GM18511 (cell line): ENCODE results near the gene EEPD1.
A peak's percentile ranks its signal among the peaks of the same experiment; 100 is the strongest.

Source experiments
- ATAC-seq: cut with Tn5 transposase; IDR thresholded peaks from one replicate; pipeline ENCODE4 v1.9.1; 2021; ENCODE audit warnings: mild to moderate bottlenecking, moderate library complexity; ENCODE audit not compliant: unreplicated experiment

The EEPD1 gene

DNA sequence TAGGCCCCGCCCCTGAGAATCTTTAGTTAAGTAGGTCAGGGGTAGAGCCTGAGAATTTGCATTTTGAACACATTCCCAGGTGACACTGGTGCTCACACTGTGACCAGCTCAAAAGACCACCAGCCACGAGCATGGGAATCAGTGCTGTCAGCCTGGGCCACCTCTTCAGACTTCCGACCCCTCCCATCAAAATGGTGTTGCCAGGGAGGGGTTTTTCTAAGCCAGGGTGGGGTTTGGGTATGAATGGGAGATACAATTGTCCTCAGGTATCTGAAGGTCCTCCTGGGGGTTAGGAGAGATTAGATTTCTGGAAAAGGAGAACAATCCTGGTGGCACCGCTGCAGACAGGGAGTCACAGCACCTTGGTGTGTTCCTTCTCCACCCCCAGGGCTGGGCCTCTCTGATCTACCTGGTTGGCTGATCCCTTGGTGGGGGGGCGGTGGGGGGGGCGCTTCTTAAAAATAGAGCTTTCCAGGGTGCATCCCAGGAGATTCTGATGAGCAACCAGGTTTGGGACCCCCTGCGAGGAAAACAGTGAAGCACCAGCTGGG is 125.1 kb downstream of the EEPD1 start:
- ATAC-seq, result no peak

DNA sequence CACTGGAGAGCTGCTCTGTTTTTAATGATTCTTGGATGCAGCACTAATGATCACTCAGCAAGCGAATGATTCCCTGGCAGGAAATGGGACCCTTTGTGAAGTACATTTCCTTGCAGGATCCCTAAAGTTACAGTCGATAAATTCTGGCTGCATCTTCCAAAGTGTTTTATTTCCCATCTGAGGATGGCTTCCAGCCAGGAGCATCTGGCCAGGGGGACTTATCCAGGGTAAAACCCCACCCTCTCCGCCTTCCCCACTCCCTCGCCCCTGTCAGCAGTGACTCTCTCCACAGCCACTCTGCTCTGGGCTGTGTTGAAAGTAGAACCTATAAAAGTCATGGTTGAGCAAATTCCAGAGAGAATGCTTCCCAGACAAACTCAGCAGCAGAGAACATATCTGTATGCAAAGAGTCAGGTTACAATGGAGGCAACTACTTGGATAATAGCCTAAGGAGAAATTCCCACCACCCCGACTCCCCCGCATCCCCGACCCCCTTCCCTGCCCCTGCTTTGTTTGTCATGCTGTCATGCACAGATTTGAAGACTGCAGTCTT is 125.6 kb downstream of the EEPD1 start:
- no peak for ATAC-seq

DNA sequence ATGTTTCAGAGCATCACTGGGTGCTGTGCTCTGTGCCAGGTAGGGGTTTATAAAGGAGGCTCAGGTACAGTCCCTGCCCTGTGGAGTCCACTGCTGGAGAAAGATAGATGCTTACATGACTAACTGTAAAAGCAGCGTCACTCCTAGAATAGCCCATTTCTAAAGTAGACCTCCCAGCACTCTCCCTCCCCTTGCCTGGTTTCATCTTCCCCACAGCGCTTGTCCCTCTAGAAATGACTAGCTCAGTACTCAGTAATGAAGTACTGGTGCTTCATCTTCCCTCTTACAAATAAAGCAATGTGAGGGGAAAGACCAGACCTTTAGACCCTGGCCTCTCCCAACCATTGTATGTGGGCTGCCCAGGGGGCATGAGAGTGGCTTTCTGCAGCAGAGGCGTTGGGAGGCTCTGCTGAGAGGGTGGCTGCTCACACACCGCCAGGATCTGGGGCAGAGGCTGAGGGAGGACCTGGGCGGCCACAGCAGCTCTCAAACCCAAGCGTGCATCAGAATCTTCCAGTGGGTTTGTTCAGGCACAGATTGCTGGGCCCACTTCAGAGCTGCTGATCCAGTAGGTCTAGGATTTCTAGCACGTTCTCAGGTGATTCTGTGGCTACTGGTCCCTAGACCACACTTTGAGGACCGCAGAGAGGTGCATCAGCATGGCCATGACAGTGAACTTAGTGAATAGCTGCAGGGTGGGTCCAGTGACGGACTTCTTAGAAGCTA is 126.3 kb downstream of the EEPD1 start:
- peak; percentile 79 for ATAC-seq

DNA sequence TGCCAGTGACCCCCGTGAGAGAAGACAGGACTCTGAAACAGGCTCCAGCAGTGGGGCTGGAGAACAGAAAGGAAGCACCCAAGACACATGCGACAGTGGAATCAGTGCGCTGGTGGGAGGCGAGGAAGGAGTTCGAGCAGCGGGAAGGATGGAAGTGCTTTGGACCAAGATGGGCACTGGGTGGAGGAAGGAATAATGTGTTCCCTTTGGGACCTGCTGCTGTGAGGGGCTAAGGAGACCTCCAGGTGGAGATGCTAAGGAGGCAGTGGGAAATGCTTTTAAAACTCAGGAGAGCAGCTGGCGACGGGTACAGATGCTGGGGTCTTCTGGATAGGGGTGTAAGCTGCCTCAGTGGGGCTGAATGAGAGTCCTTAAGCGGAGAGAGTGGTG is 126.9 kb downstream of the EEPD1 start:
- no peak for ATAC-seq

DNA sequence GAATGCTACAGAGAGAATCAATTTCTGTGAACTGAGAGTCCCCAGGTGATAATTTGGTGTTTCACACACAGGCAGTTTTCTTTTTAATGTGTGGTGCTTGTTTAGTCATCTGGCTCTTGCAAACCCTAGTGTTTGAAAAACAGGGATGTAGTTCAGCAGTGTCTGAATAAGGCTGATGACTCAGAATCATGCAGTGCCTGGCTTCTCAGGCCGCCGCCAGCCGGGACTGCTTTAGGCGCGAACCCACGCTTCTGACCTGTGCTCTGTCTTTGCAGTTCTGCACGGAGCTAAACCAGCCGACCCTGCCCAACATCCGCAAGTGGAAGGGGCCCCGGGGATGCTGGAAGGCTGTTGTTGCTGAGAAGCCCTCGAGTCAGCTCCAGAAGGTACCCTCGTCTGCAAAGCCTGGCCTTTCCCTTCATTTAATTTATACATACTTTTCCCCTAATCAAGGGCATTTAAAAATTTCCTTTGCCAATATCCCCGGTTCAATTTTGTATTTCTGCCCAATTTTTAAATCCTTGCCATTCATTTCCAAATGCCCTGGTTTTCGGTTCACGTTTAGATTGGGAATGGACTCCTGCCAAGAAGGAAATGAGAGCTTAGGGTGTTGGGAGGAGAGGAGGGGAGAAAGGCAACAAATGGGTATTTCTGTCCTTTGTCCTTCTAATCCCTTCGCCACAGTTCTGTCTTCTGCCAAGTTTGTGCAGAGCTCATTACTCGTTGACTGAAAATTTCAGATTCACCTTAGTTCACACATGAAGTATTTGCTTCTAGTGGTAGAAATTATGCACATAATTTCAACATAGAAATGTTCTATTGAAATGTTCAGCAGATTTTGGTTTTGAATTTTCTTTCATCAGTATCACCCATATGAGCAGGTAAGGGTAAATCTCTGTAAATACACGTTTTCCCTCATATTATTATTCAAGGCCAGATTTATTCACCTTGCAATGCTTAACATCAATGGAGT is 128.1 kb downstream of the EEPD1 start:
- ATAC-seq, result peak; percentile 23

DNA sequence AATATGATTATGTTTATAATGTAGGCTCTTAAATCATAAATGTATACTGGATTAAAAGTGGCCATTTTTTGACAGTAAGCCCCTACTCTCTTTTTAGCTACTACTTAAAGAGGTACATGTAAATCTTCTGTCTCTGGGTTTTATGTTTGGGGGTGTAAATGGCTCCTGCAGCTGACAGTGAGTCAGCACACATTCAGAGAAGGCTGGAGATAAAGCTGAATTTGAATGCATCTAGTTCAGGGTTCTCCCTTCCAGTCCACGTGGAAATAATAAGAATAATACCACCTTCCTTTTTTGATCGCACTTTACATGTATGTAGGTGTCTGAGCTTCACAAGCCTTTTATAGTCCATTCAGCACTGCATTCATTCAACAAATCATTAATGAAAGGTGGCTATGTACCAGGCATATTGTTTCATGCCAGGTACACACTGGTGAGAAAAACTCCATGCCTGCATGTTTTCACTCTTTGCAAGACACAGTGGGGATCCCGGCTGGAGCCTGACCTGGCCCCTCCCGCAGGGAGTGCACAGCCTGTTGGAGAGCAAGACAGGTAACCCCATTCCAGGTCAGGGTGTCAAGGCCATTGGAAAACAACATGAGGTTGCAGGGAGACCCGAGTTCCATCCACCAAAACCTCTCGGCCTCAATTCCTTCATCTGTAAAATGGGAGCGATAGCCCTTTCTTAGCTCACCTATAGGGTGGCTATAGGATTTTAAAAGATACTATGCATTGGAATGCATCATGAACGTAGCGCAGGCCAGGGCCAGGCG is 129.1 kb downstream of the EEPD1 start:
- ATAC-seq, result no peak

DNA sequence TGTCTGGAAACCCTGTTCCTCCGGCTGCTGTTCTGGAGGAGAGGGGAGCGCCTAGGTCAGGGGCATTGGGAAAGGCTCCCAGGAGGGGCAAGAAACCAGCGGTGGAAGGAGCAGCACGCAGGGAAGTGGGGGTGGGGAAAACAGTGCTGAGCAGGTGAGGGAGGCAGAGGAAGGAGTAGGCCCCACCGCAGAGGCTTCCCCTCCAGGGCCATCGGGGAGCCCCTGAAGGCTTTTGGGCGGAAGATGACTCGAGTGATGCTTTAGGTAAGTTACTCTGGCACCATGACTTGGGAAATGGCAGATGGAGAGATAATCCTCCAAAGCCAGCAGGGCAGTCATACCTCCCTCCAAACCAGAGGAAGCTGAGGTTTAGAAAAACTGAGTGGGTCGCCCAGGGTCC is 130.1 kb downstream of the EEPD1 start:
- ATAC-seq, result no peak

DNA sequence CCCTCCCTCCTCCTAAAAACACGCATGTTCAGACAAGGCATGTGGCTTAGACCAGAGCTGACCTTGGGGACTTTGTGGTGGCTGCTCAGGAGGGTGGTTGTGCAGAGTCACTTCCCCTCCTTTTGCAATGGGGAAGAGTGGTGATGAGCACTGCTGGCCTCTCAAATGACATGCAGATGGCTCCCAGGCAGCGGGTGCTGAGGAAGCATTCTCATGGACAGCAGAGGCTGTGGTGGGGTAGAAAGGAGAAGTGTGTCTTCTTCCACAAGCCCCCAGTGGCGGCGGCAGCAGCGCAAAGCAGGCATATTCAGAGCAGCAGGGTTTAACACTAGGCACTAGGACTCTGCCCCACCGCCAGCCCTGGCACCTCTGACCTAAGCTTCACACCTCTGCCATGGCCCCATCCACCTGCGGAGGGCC is 130.7 kb downstream of the EEPD1 start:
- peak; percentile 57 for ATAC-seq

DNA sequence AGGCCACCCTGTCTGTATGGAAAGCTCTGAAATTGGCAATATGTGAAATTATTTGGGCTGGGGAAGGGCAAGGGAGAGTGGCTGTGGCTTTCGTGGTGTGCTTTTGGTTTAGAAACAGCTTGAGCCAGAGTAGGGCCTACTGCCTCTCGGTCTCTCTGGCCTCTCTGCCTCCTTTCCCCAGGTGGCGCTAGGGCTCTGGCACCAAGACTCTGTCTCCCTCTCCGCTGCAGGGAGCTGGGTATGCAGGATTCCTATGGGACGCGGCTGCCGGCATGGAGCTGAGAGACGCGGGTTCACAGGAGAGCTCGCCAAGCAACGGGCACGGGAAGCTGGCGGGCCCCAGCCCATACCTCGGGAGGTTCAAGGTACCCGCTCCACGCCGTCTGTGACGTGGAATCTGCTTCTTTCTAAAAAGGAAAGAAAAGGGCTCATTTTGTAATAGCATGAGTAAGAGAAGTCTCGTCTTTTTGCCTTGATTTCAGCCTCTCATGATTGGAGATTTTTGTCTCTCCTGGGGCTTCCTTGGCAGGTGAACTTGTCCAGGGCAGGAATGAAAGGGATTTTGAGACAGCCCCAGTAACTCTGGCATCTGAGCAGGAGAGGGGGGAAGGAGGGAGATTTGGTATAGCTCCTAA is 131.5 kb downstream of the EEPD1 start:
- no peak for ATAC-seq

DNA sequence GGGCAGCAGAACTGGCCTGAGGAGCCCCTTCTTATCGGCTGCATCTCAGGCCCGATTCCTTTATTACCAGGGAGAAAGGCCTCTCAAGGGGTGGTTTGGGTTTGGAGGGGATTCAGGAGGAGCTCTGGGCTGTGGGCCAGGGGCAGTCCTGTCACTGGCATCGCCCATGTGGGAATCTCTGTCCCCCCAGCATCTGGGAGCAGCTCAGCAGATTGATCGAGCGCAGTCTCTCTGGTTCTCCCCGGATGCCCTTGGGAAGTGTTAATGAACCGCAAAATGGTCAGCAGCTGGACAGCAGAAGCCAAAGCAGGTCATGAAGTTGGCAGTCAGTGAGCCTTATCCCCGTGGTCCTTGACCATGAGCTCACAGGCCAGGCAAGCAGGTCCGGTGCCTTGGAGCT is 132.2 kb downstream of the EEPD1 start:
- ATAC-seq, result no peak

DNA sequence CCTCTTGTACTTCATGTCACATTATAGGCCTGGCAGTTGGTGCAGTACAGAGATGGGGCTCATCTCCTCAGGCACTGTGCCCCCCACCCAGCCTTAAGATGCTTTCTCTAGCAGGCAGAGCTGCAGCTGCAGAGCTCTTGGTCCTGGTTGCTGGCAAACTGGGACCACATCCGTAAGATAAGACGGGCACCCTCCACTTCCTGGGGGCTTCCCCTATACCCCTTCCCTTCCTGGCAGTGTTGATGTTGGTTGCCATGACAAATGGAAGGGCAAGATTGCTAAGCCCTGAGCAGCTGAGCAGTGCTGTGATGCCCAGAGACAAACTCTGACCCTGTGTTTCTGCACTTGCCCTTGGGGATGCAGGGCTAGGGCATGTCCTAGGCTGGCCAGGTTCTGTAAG is 133.2 kb downstream of the EEPD1 start:
- ATAC-seq, result no peak

DNA sequence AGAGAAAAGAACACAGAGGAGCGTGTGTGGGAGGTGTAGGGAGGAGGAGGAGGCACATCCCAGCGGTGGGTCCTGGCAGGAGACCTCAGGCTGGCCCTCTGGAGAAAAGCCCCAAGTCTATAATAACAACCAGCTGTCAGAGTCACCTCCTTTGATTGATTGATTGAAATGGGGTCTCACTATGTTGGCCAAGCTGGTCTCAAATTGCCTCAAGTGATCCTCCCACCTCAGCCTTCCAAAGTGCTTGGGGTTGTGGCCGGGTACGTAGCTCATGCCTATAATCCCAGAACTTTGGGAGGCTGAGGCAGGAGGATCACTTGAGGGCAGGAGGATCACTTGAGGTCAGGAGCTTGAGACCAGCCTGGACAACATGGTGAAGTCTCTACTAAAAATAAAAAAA is 133.6 kb downstream of the EEPD1 start:
- no peak for ATAC-seq

DNA sequence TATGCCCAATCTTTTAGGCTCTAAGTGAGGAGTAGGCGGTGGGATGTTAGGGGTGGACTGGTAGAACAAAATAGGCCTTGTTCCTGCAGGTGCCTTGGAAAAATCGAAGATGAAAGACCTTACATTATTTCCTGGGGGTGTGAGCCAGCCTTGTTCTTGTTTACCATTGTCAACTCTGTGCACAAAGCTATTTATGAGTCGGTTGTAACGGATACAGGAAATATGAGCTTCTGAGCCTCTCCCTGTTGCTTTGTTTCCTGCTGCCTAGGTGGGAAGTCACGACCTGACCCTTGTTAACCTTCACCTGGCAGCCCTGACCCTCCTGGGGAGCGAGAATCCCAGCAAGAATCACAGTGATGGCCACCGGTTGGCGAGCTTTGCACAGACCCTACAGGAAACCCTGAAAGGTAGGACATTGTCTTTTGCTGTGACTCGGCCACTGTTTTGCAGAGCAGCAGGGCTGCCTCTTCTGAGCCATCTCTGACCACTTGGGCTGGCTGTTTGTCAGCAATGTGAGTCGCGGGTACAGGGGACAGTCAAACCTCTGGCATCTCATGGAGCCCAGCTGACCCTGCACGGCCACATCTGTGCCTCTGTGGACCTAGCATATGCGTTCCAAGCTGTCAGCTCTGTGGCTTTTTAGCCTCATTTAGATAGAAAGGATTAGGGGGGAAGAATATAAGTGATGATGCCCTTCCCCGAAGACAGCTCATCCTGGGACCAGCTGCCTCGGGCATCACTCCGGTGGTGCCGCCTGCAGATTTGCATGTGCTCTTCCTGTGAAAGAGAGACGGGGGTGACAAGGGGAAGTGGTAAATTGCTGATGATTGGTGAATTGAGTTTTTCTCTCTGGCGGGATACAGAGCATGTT is 134.6 kb downstream of the EEPD1 start:
- peak; percentile 27 for ATAC-seq

DNA sequence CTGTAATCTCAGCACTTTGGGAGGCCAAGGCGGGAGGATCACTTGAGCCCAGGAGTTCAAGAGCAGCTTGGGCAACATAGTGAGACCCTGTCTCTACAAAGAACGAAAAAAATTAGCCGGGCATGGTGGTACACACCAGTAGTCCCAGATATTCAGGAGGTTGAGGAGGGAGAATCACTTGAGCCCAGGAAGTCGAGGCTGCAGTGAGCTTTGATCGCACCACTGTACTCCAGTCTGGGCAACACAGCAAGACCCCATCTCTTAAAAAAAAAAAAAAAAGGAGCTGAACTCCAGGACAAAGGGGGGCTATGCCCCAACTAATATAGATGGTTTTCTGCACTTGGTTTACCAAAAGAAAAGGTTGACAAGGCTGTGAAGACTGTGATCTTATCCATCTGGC is 135.4 kb downstream of the EEPD1 start:
- no peak for ATAC-seq

DNA sequence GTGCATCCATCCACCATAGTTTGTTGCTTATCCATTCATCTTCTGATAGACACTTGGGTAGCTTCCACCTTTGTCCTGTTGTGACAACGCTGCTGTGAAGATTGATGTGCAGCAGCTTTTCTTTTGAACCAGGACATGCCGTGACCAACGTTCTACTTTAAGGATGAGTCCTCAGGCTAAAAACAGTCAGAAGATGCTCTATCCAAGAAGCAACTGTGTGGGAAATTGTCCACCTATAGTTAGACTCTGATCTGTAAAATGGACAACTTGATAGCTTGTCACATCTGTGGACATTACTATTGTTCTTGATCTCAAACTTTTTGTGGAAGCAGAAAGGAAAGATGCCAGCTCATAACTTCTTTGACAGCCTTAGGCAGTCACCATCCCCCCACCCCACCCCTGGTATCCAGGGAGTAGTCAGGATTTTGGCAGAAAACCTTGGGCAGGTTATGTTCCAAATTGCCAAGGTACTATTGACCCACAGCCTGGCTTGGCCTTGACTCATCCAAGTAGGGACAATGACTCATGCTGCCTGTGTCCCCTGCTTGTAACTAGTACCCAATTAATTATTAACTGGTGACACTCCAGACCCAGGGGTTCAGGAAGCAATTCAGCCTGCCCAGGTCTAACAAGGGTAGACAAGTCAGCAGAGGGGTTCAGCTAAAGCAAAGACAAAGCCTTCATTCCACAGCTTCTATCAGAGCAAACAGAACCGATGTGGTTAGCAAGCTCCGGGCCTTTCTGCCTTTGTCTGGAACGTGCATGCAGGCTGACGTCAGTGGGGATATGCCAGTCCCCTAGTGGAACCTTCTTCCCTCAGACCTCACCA is 137.0 kb downstream of the EEPD1 start:
- ATAC-seq, result no peak

DNA sequence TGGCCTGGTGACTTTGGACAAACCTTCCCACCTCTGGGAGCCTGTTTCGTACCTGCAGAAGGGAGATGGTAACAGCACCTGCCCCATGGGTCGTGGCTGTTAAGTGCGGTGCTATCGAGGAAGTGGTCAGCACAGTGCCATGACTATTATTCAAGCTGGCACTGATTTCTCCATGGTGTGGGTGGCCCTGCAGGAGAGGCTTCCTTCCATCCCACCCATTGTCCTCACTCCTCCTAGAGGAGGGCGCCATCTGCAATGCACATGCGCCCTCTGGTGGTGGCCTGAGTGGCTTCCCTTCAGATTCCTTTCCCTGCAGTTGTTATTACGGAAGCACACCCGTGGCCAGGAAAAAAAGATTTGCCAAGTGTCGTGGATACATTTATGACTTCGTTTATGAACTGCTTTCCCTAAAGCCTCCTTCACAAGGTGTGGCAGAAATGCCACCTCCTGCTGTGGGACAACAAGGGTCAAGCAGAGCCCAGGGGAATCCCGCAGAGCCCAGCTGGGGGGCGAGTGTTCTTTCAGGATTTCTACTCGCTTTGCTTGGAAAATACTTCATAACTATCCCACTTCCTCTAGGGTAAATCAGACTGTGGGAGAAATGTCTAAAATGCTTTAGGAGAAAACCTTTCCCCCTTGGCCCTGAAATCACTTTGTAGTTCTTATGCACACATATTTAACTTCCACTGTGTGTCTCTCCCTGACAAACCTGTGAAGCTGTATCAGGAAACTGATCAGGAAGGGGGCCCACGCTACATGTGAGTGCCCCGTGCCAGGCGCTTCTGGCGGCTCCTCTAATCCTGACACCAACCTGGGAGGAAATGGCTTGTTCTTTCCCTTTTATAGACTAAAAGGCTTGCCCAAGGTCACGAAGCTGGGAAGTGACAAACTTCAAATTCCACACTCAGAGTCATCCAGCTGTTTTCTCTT is 138.6 kb downstream of the EEPD1 start:
- peak; percentile 47 for ATAC-seq

DNA sequence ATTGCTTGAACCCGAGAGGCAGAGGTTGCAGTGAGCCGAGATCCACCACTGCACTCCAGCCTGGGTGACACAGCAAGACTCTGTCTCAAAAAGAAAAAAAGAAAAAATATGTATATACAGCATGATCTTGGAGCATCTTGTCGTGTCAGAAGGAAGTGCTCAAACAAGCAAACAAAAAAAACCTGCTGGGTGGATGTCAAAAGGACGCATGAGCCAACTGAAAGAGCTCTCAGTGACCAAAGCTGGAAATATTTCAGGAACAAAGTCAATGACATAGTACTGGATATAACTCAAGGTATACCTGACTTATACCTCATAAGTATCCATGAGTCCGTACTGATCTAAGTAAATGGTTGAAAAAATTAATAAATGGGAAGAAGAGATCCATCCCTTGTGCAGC is 142.0 kb downstream of the EEPD1 start:
- ATAC-seq, result no peak
